SK-MEL-5 (cell line): ENCODE results near the gene ELAVL3. TPM values are rescaled to one million over a fixed set of nuclear protein-coding genes. Genes with fewer than 3 reads are reported as not detected.
A peak's percentile ranks its signal among the peaks of the same experiment; 100 is the strongest.
"Not testable (repeated sequence)": the region's sequence is repeated elsewhere in the genome, so short reads cannot be mapped to it uniquely, and the experiment has no call there.

Source experiments
- DNase-seq: peaks from one replicate; pipeline ENCODE4 v3.0.0-alpha.2; 2016; ENCODE audit warnings: low read depth, low spot score
- in situ Hi-C: cut with HindIII; loops from 2 replicates; pipeline ENCODE4 v1.10.0; 2016; ENCODE audit warnings: low sequenced_read_pairs, high pct_unique_total_duplicates, low pct_unique_long_range_greater_than_20kb
- total RNA-seq: library from RNA; depleted of rRNA; stranded (reverse); fragments of >200 nt; shearing (Covaris generic); gene quantifications from 2 replicates; pipeline ENCODE4 v1.2.3, GENCODE V29; 2014

ELAVL3 gene
- total RNA-seq, 1 experiment from 2014 or later: not detected

DNA sequence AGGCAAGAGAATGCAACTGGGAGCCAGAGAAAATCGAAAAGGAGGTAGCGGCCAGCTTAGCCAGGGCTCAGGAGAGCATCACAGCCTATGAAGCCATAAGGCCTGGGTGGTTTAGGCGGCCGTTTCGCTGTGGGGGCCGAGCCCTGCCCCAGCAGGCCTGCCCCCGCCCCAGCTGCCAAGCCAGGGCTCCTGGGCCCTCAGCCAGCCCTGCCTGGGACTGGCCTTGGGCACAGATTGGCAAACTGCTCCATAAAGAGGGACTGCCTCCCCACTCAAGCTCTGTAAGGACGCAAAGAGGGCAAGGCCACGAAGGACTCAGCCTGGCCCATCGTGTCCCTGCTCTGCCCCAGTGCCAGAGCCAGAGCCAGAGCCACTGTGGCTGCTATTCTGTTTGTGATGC is 14.6 kb upstream of the ELAVL3 start:
- no peak for DNase-seq
- in situ Hi-C loops: no loop called here

DNA sequence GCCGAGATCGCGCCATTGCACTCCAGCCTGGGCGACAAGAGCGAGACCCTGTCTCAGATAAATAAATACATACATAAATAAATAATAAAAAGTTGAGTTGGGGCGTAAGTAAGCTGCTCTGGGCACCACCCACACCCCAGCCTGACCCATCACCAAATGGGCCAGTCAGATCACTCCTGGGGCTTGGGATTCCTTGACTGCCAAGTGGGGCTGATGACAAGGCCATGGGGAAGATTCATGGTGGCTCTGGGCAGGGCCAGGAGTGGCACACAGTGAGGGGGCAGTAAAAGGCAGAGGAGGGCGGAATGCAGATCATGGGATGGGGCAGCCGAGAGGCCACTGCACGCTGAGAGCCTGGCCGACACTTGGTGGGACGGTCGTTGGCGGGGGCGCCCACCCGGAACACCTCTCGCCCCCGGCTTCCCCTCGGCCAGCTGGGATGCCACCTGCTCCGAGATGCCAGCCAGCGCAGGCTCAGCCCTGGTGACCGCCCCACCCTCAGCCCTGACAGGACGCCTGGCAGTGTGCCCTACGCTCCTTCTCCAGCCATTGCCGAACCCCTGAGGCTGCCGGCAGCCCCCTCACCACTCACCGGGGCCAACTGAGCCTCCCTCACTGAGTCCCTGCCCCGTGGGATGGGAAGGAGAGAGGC is 13.9 kb upstream of the ELAVL3 start:
- no peak for DNase-seq
- in situ Hi-C loops: no loop called here

DNA sequence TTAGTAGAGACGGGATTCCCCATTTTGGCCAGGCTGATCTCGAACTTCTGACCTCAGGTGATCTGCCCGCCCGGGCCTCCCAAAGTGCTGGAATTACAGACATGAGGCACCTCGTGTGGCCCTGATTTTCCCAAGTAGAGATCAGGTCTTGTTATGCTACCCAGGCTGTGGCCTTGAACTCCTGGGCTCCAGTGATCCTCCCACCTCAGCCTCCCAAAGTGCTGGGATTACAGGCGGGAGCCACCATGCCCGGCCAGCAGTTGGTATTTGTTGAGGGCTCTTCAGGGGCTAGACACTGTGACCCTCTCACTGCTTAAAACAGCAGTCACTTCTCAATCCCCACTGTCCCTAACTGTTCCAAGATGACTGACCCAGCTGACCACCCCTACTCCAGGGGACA is 8.5 kb upstream of the ELAVL3 start:
- DNase-seq: no peak
- in situ Hi-C loops: no loop called here

DNA sequence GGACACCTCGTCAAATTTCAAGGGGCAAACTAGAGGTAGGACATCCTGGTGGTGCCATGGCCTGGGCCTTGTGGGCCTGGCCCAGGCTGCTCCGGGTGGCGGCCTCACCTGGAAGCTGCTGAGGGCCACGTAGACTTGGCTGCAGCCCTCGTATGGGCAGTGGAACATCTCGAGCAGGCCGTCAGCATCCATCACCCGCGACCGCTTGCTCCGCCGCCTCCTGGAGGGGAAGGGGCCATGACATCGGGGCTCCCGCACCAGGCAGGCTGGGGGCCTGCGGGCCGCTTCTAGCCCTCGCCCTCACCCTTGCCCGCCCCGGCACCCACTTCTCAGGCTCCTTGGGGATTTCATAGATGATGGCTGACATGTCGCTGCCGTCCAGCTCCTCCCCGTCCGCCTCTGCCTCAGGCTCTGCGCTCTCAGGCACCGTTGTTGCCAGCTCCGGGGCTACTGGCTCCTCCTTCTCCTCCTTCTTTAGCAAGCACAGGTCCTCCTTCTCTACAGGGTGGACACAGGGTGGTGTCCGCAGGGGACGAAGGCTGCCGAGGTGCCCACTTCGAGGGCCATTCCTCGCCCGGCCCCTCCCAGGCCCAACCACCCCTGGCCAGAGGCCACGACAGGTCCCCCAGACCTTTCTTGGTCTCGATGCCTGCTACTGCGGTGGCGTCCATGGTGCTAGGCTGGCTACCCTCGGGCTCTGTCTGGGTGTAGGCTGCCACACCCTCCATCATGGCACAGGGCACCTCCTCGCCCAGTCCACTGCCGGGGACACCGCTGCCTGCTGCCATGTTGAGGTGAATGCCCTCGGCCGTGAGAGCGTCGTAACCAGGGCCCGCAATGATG is 6.0 kb upstream of the ELAVL3 start:
- in situ Hi-C loops: no loop called here
- DNase-seq: no peak

DNA sequence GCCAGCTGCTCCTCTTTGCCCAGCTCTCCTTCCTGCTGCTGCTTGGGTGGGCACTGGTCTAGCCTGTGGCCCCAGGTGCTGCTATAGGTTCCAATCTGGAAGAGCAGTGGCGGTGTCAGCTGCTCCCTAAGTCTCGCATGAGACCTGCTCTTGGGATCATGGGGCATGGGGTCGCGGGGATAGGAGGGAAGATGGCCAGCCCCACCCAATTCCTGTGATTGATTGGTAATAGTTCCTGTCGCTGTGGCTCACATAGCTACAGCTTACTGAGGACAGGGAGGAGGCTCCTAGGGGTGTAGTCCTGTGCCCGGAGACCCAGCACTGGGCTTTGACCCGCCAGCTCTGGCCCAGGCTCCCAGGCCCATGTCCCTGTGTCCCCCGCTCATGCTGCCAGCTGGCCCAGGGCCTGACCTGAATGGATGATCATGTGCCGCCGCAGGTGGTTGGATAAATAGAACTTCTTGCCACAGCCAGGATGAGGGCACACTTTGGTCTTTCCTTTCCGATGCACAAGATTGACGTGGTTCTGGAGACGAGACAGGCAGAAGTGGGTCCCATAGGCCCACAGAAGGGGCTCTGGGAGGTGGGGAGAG is 4.5 kb upstream of the ELAVL3 start:
- DNase-seq: no peak
- in situ Hi-C loops: no loop called here

DNA sequence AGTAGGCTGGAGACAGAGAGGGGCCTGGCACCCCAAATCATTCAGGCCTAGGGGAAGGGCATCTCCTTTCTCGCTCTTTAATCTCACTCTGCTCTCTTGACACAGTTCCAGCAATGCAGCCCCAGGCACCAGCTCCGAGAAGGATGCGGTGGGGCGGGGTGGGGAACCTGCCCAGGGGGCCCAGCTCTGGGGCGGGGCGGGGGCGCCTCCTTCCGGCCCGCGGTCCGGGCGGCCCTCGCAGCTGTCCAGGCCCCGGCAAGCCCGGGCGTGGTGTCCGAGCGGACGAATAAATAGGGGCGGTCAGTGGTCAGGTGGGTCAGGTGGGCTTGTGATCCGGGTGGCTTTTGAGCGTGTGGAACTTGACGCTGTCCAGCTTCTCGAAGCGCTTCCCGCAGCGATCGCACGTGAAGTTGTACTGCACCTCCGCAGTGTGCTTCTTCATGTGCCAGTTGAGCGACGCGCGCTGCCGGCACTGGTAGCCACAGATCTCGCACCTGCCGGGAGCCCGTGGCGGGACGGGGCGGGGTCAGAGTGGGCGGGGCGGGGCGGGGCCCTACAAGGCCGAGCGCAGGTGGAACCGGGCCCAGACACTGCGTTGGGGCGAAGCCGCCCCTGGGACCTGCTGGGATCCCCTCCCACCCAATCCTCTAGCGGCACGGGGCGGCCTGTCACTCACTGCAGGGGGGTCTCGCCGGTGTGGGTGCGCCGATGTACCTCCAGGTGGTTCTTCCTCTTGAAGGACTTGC is 2.7 kb upstream of the ELAVL3 start:
- no peak for DNase-seq
- in situ Hi-C loops: no loop called here

DNA sequence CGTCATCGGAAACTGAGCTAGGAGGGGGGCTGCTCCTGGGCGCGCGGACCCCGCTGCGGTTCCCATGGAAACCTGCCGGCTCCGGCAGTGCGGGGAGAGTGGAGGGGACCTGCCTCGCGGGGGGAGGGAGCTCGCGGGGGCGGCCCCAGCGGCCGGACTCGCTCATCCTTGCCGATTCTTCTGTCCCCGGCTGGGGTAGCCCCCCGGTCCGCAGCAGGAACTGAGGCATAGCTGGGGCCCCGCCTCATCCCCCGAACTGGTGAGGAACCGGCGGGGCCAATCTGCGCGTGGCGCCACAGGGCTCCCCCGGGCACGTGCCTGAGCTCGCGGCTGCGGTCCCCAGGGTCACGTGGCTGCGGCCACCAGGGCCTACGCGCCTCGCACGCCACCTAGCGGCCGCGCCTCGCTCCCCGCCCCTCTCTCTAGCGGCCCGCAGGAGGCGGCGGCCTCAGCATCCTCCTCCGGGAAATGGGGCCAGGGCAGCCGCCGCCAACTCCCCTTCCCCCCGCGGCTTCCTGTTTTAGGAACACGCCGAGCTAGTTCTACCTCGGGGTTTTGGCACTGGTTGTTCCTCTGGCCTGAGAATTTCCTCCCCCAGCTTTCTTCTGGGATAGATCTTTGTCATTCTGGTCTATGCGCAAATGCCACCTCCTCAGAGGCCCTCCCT is 1.7 kb upstream of the ELAVL3 start:
- in situ Hi-C loops: no loop called here
- DNase-seq: peak; percentile 74

DNA sequence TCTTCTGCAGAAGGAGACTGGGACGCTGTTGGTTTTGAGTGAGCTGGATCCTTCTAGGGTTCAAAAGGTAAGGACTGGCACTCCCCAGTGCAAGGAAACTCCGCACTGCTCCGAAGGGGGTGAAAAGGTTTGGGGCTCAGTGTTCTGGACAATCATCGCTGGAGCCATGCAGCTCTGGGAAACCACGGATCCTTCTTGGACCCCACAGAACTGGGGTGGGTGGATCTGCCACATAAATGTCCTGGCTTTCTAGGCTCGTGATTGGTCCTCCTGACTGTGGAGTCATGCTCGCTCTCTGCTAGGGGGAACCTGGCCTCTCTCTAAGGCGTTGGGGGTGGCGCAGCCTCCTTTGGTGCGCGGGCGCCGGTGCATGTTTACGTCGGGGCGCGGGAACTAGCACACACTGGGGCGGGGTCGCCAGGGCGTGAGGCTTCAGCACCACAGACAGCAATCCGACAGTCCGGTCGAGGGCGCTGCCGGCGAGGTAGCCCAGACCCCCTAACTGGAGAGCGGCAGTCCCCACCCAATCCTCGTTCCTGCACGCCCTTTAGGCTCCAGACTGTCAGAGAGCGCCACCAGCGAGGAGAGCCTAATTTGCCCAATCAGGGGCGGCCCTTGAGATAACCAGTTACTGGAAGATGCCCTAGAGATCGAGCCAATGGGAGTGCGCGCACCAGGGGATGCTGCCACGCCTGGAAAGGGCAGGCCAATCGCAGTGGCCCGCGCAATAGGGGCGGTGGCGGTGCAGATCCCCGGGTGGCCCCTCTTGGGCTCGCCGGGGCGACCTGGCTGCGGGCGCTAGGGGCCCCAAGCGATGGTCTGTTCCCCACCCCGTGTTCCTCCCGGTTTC is 913 bp upstream of the ELAVL3 start:
- in situ Hi-C loops: no loop called here
- peak; percentile 94 for DNase-seq

DNA sequence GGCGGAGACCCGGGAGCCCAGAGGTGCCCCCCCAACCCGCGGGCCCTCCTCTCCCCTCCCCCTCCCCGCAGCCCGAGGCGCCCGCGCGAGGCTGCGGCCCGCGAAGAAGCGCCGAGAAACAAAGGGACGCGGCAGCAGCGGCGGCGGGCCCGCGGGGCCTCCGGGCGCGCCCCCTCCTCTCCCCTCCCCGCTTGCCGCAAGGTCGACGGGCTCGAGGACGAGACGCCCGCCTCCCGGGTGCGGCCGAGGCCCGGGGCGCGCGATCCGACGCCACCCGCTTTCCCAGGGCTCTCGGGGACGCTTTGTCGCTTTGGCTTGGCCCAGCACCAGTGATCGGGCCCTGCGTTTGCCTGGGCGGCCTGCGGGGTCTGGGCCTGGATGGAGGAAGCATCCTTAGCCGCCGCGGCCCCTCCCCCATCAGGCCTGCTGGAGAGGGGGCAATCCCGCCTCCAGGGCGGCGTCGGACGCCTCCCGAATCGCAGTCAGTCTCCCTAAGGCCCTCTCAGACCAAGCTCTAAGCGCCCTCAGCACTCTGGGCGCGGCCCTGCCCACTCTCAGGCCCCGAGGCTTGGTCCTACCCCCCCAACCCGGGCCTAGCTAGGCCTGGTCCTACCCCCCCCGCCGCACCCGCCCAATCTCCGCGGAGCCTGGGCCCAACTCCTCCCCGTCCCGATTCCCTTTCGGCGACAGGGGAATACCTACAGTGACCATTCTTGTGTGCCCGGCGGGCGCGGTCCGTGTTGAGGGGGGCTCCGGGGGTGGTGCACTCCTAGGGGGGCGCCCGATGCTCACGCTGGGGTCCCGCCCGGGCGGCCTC is 740 bp downstream of the ELAVL3 start:
- in situ Hi-C loops: no loop called here

DNA sequence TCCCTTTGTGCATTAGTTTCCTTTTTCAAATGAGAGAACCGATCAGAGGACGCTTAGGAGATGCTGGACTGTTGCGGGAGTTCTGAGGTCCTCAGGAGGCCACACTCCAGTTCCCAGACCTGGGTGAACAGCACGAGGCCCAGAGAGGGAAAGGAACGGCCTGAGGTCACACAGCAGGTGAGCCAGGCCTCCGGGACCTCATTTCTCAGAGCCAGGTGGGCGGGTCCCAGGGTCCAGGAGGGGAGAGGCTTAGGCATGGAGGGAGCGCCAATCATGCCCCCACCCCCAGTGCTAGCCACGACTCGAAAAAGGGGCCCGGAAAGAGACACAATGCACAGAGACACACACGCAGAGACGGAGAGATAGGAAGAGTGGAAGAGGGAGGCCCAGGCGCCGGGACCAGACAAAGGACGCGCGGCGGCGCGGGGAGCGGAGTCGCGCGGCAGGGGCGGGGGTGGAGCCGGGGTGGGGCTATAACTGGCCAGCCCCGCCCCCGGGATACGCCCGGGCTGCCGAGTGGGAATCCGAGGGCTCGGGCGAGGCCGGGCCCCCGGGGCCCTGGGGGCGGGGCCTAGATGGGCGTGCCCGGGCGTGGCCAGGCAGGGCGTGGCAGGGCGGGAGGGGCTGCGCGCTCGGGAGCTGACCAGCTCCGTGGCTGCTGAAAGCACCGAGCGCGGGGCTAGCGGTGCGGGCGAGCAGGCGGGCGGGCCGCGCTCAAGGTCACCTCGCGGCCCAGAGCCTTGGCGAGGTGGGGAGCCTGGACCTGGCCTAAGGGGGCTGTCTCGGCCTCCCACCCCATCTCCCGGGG is 1.6 kb downstream of the ELAVL3 start:
- in situ Hi-C loops: no loop called here
- peak; percentile 10 for DNase-seq

More for the DNA sequence above, 740 bp downstream of the ELAVL3 start:
- no peak for DNase-seq

DNA sequence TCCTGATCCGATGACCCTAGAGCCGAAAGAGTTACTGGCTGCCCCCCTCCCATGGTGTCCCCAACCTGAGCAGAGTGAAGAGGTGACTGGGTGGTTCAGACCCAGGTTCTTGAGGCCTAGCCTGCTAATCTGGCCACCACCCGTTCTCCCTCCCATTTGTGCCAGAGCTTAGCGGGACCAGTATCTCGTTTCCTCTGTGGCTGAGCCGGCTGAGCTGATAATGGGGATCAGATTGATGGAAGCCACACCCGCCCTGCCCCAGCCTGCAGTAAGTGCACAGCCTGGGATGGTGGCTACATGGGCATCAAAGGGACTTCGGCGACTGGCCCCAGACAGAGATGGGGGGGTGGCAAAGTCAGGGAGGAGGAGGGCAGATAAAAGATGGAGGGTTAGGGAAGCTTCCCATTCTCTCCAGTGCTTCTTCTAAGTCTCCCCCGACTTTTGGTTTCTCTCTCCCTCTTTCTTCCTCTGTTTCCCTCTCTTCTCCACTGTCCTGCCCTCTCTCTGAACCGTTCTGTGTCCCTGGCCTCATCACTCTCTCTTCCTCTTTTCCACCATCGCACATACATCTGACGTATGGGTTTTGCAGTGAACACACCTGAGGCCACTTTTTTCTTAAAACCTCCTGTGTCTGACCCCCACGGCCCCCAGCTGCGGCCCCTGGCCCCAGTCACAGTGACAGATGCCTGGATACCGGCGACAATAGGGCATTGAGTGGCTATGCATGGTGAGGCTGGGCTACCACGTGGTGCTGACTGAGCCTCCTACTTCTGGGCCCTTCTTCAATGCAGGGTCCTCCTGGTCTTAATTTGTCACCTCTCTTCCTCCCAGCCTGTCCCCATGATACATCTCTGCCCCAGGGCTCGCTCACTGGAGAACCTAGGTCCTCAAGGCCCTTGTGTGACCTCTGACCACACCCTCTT is 2.4 kb downstream of the ELAVL3 start:
- in situ Hi-C loops: no loop called here
- DNase-seq: no peak

DNA sequence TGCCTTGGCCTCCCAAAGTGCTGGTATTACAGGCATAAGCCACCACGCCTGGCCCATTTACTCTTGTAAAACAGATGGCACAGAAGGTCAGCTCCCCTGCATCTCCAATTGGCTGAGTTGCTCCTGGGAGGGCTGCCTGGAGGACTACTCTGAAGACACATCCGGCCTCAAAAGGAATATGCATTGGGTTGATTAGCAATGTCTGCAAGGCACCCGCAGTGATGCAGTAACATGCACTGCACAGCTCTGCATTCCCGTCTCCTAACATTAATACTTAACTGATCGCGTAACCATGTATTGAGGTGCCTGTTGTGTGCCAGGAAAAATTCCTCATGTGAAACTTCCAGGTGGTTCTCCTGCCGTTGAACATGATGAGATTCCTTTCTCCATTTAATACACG is 5.0 kb downstream of the ELAVL3 start:
- in situ Hi-C loops: no loop called here
- no peak for DNase-seq

DNA sequence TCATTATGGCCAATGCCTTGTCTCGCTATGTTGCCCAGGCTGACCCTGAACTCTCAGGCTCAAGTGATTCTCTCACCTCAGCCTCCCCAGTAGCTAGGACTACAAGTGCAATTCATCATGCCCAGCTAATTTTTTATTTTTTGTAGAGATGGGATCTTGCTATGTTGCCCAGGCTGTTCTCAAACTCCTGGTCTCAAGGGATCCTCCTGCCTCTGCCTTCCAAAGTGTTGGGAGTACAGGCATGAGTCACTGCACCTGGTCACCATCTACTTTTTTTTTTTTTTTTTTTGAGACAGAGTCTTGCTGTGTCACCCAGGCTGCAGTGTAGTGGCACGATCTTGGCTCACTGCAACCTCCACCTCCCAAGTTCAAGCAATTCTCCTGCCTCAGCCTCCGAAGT is 5.5 kb downstream of the ELAVL3 start:
- DNase-seq, in situ Hi-C loops: not testable (repeated sequence)

DNA sequence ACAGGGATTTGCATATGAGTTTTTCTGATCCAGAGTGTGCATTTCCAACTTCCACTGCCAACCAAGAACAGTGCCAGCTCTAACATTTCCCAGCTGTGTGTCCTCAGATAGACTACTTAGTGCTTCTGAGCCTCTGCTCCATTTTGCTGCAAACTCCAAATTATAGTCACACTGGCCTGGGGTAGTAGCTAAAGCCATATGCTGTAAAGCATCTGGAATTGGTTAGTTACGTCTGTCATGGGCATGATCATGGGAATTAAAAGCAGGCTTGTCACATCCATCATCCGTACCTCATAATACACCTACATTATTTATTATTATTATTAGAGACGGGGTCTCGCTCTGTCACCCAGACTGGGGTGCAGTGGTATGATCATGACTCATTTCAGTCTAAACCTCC is 7.1 kb downstream of the ELAVL3 start:
- in situ Hi-C loops: no loop called here
- no peak for DNase-seq
